ENCODE results near the gene CIDEA. TPM values are rescaled to one million over a fixed set of nuclear protein-coding genes. Genes with fewer than 3 reads are reported as not detected.

Gene CIDEA
- total and polyA plus RNA-seq, 2 donors (not counting 1 experiment from before 2014, with no cell fraction given): not detected

DNA sequence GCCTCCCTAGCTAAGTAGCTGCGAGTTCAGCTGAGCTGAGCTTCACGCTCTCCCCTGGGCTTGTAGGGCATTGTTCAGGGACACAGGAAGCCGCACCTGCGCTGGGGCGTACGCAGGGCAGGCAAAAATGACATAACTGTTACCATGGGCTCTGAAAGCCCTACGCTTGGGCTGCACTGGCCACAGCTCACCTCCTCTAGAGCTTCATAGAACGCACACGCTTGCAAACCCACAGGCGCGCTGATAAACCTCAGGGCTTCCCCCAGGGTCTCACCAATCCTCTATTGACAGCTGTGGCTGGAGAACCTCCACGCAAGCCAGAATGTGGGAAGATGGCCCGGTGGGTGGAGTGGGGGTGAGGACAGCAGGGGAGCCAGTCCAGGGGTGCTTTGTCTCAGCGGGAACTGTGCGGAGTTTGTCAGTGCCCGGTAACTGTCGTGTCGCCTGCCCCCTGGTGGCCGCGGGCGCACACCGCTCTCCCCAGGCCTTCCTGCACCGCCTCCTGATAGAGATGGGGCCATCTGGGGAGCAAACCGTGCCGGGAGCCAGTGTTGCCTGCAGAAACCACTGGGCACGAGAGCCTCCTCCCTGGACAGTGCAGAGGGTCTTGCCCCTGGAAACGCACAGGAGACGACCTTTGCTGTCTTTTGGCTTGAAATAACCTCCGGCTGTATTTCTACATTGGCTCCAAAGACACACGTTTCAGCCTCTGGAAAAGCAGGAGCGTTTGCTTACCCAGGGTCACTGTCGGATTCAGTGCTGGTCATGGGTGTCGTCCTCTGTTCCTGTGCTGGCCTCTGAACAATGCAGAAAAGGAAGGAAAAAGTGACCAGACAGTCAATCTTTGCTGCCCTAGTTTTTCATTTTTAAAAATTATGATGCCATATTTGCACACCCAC is 17.0 kb upstream of the CIDEA start:
- H3K4me1 Mint-ChIP-seq: peaks cover 2% of the 10 kb centered on the region

More for the DNA sequence above, 17.0 kb upstream of the CIDEA start:
- ChIA-PET POLR2A (no interaction called here), CTCF (interaction anchor here (0.6 to 2.8 kb wide), 10 partner anchors 10 to 1386 kb away, joined by 3 to 17 read pairs (median 5); no protein-coding TSS in a partner anchor)
- H3K9ac ChIP-seq (ENCODE audit: low read length): no peak overlapping the region
- DNase-seq: peak; percentile 70
- H3K79me2 ChIP-seq (ENCODE audit: control insufficient read depth, insufficient read depth, low read length): no peaks in the 10 kb centered on the region
- Mint-ChIP-seq H3K27me3 (peaks cover 28% of the 10 kb centered on the region), H3K4me3 (no peak overlapping the region), H3K27ac (no peak overlapping the region), H3K9me3 (ENCODE audit: insufficient read depth) (no peaks in the 10 kb centered on the region)
- H3K27me3 ChIP-seq (replicated peaks in 1 of 4; ENCODE audit: control extremely low read depth in 1 of 4, control insufficient read depth in 3 of 4, insufficient read depth in 4 of 4, low read length in 3 of 4): peaks cover 0 to 10% (median 2%) of the 10 kb centered on the region in 4 experiments
- no peak overlapping the region for H3K4me3 ChIP-seq (ENCODE audit: control extremely low read depth in 1 of 5, extremely low read depth in 1 of 5, insufficient read depth in 1 of 5, low read depth in 2 of 5, low read length in 4 of 5)
- H3K4me2 ChIP-seq (replicated peaks; ENCODE audit: low read depth, low read length, poor library complexity, severe bottlenecking): peak overlapping the region; percentile 40
- peak overlapping the region; percentile 49 for H2AFZ ChIP-seq (ENCODE audit: insufficient read depth, low read depth, low read length, poor library complexity, severe bottlenecking)
- peak; percentile 92 for ATAC-seq (ENCODE audit: low read depth)
- WGBS (ENCODE audit: insufficient coverage): 31% methylated on average over 31 of the region's 33 CpGs
- no peaks in the 10 kb centered on the region for H4K20me1 ChIP-seq (ENCODE audit: control insufficient read depth, insufficient read depth, low read length, poor library complexity, severe bottlenecking)
- H3K4me1 ChIP-seq (ENCODE audit: control insufficient read depth in 2 of 2, insufficient read depth in 2 of 2, low read length in 2 of 2): peaks cover 3 to 4% of the 10 kb centered on the region in 2 donors
- H3K9me3 ChIP-seq (ENCODE audit: control extremely low read depth in 1 of 3, control insufficient read depth in 2 of 3, insufficient read depth in 1 of 3, low read length in 2 of 3): no peaks in the 10 kb centered on the region
- no peak overlapping the region for H3K27ac ChIP-seq (ENCODE audit: low read length in 2 of 2)
- intact Hi-C loops (cut with micrococcal nuclease): loop anchor here (2.0 kb wide), 1 partner anchor 582 kb away; no protein-coding TSS in a partner anchor
- TF ChIP-seq, protein P1, sequence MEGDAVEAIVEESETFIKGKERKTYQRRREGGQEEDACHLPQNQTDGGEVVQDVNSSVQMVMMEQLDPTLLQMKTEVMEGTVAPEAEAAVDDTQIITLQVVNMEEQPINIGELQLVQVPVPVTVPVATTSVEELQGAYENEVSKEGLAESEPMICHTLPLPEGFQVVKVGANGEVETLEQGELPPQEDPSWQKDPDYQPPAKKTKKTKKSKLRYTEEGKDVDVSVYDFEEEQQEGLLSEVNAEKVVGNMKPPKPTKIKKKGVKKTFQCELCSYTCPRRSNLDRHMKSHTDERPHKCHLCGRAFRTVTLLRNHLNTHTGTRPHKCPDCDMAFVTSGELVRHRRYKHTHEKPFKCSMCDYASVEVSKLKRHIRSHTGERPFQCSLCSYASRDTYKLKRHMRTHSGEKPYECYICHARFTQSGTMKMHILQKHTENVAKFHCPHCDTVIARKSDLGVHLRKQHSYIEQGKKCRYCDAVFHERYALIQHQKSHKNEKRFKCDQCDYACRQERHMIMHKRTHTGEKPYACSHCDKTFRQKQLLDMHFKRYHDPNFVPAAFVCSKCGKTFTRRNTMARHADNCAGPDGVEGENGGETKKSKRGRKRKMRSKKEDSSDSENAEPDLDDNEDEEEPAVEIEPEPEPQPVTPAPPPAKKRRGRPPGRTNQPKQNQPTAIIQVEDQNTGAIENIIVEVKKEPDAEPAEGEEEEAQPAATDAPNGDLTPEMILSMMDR (IDR thresholded peaks at IDR 0.05): peak; percentile 92
- TF ChIP-seq EZH2 (IDR thresholded peaks at IDR 0.05; ENCODE audit: borderline replicate concordance, insufficient read depth, low read depth, low read length, poor library complexity, severe bottlenecking): no peak
- H3K36me3 ChIP-seq (replicated peaks in 1 of 2; ENCODE audit: control extremely low read depth in 1 of 2, control insufficient read depth in 1 of 2, extremely low read depth in 1 of 2, insufficient read depth in 2 of 2, low read length in 1 of 2): no peaks in the 10 kb centered on the region

Data from B cell (primary cell).